WTC11 (cell line): ENCODE data around the gene UBXN6. TPM values are rescaled to one million over a fixed set of nuclear protein-coding genes. Genes with fewer than 3 reads are reported as not detected.

Experiments
- ATAC-seq: fragments of 200-7000 bp; cut with Tn5 transposase; 2 replicates; pipeline ENCODE4 v1.10.0; 2021; ENCODE audit warnings: mild to moderate bottlenecking, moderate library complexity
- CTCF ChIA-PET: fragments of 300-600 bp; sonication (Branson Sonifier 250); formaldehyde crosslinking; loops from one replicate; lab custom pipeline; 2021; ENCODE audit warnings: antibody characterized with exemption; lab: Charles Lee
- POLR2A ChIA-PET: fragments of 350-600 bp; sonication (Branson Sonifier 250); formaldehyde crosslinking; loops from one replicate; lab custom pipeline; 2021; ENCODE audit warnings: antibody characterized with exemption; lab: Charles Lee
- DNase-seq: peaks from one replicate; pipeline ENCODE4 v3.0.0; 2021; ENCODE audit warnings: low spot score
- H3K27ac Mint-ChIP-seq: 2 replicates; pipeline ENCODE4 v1.8.0; 2021; ENCODE audit warnings: mixed read lengths
- H3K27me3 Mint-ChIP-seq: 2 replicates; pipeline ENCODE4 v1.8.0; 2021; ENCODE audit warnings: low read depth, mild to moderate bottlenecking, moderate library complexity, mixed read lengths
- H3K36me3 Mint-ChIP-seq: 2 replicates; pipeline ENCODE4 v1.8.0; 2021; ENCODE audit warnings: mixed read lengths
- H3K4me1 Mint-ChIP-seq: 2 replicates; pipeline ENCODE4 v1.8.0; 2022; ENCODE audit warnings: mixed read lengths
- H3K4me3 Mint-ChIP-seq: 2 replicates; pipeline ENCODE4 v1.8.0; 2021; ENCODE audit warnings: mild to moderate bottlenecking, moderate library complexity, mixed read lengths
- H3K9me3 Mint-ChIP-seq: 2 replicates; pipeline ENCODE4 v1.8.0; 2021; ENCODE audit warnings: mixed read lengths
- ATF1 ChIP-seq: sonication (generic); formaldehyde crosslinking; IDR thresholded peaks from 2 replicates; pipeline ENCODE4 v1.8.1; 2023; ENCODE audit warnings: mild to moderate bottlenecking, moderate library complexity, missing genetic modification reagents
- CDX4 ChIP-seq: fragments of 250-450 bp; sonication (Bioruptor Pico); IDR thresholded peaks from 2 replicates; pipeline ENCODE4 v1.9.0; 2021; ENCODE audit warnings: moderate library complexity, mild to moderate bottlenecking, inconsistent platforms, borderline replicate concordance
- CREB1 ChIP-seq: sonication (generic); formaldehyde crosslinking; IDR thresholded peaks from 2 replicates; pipeline ENCODE4 v1.8.0; 2023; ENCODE audit warnings: mild to moderate bottlenecking, missing genetic modification reagents
- E2F4 ChIP-seq: sonication (generic); formaldehyde crosslinking; IDR thresholded peaks from 2 replicates; pipeline ENCODE4 v1.8.1; 2022; ENCODE audit warnings: low read depth, mild to moderate bottlenecking, moderate library complexity, missing genetic modification reagents, borderline replicate concordance
- FOXP4 ChIP-seq: sonication (generic); formaldehyde crosslinking; IDR thresholded peaks from 2 replicates; pipeline ENCODE4 v1.8.0; 2022; ENCODE audit warnings: mild to moderate bottlenecking, missing genetic modification reagents
- GABPB1 ChIP-seq: sonication (generic); formaldehyde crosslinking; IDR thresholded peaks from 2 replicates; pipeline ENCODE4 v1.8.1; 2023; ENCODE audit warnings: mild to moderate bottlenecking, missing genetic modification reagents
- GRHL2 ChIP-seq: fragments of 250-450 bp; sonication (Bioruptor Pico); IDR thresholded peaks from 2 replicates; pipeline ENCODE4 v1.8.0; 2022; ENCODE audit warnings: mild to moderate bottlenecking, moderate library complexity; ENCODE audit not compliant: insufficient replicate concordance, severe bottlenecking
- TEAD4 ChIP-seq: sonication (generic); formaldehyde crosslinking; IDR thresholded peaks from 2 replicates; pipeline ENCODE4 v1.8.0; 2022; ENCODE audit warnings: mild to moderate bottlenecking, missing genetic modification reagents
- ZBTB21 ChIP-seq: sonication (generic); formaldehyde crosslinking; IDR thresholded peaks from 2 replicates; pipeline ENCODE4 v1.8.1; 2023; ENCODE audit warnings: mild to moderate bottlenecking, missing genetic modification reagents, borderline replicate concordance
- ZNF138 ChIP-seq: sonication (generic); formaldehyde crosslinking; conservative IDR thresholded peaks from 2 replicates; pipeline ENCODE4 v1.8.1; 2022; ENCODE audit warnings: mild to moderate bottlenecking, moderate library complexity, missing genetic modification reagents
- ZNF263 ChIP-seq: sonication (generic); formaldehyde crosslinking; IDR thresholded peaks from 2 replicates; pipeline ENCODE4 v1.8.1; 2022; ENCODE audit warnings: low read depth, mild to moderate bottlenecking, moderate library complexity, missing genetic modification reagents
- ZNF396 ChIP-seq: fragments of 250-450 bp; sonication (Bioruptor Pico); IDR thresholded peaks from 2 replicates; pipeline ENCODE4 v1.8.0; 2021; ENCODE audit warnings: mild to moderate bottlenecking, moderate library complexity, borderline replicate concordance
- ZNF425 ChIP-seq: fragments of 250-450 bp; sonication (Bioruptor Pico); conservative IDR thresholded peaks from 2 replicates; pipeline ENCODE4 v1.9.0; 2021; ENCODE audit warnings: mild to moderate bottlenecking
- total RNA-seq: library from RNA; stranded (reverse); gene quantifications from 3 replicates; pipeline ENCODE4 v1.2.3, GENCODE V29; 2021
- TF ChIP-seq, protein P1 (sequence below): sonication (generic); formaldehyde crosslinking; IDR thresholded peaks from 2 replicates; pipeline ENCODE4 v1.8.0; 2022; ENCODE audit warnings: mild to moderate bottlenecking, missing genetic modification reagents
- TF ChIP-seq, protein P2 (sequence below): sonication (generic); formaldehyde crosslinking; IDR thresholded peaks from 2 replicates; pipeline ENCODE4 v1.8.1; 2022; ENCODE audit warnings: missing genetic modification reagents, borderline replicate concordance
- TF ChIP-seq, protein P3 (sequence below): sonication (generic); formaldehyde crosslinking; conservative IDR thresholded peaks from 2 replicates; pipeline ENCODE4 v1.8.1; 2022; ENCODE audit warnings: mild to moderate bottlenecking, missing genetic modification reagents

UBXN6 gene
- total RNA-seq, 1 experiment from 2014 or later: 34.8 TPM

DNA sequence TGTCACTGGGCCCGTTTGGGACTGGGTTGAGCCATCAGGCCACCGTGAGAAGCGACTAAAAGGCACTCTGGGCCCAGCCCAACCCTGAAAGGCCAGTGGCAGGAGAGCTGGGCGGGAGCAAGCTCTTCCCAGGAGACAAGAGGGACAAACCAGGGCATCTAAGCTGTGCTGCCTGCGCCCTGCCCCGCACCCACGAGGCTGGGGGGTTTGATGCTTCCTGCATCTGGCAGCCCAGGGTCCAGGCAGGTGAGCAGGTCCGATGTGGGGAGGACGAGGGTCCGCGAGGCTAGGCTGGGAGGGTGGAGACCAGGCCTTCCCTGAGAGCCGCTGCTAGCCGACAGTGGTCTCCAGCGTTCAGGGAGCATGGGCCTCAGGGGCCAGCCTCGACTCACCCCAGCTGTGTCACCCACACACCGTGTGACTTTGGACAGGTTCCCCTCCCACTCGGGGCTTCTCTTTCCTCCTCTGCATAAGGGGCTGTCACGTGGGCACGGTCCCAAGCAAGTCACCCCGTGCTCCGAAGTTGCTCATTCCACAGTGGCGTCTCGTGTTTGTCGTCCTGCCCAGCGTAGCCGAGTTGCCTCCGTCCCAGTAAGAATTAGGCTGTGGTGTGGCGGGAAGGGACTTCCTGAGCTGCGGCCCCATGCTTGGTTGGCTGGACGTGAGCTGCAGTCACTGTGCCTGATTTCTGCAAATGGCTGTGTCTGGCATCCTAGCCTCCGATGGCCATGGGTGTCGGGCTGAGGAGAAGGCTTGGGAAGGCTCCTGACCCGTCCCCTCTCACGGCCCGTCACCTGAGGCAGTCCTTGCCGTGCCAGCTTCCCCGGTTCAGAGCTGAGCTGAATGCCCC lies 44.9 kb upstream of the UBXN6 start:
- TF ChIP-seq, protein P1, sequence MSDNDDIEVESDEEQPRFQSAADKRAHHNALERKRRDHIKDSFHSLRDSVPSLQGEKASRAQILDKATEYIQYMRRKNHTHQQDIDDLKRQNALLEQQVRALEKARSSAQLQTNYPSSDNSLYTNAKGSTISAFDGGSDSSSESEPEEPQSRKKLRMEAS (CRISPR knock-in tag): no peak
- TF ChIP-seq ZNF396 (CRISPR knock-in tag): no peak
- TF ChIP-seq, all 79 proteins: peak for 0
- ChIA-PET POLR2A (no interaction called here), CTCF (interaction anchor here (1.2 to 6.7 kb wide), 2 partner anchors 22 to 150 kb away, joined by 3 to 38 read pairs; no protein-coding TSS in a partner anchor)
- Mint-ChIP-seq H3K36me3 (peaks cover 18% of the 10 kb centered on the region), H3K9me3 (no peaks in the 10 kb centered on the region), H3K4me3 (no peak overlapping the region), H3K27ac (no peak overlapping the region), H3K4me1 (no peaks in the 10 kb centered on the region), H3K27me3 (peaks cover 10% of the 10 kb centered on the region)
- DNase-seq (no peak), ATAC-seq (no peak)

DNA sequence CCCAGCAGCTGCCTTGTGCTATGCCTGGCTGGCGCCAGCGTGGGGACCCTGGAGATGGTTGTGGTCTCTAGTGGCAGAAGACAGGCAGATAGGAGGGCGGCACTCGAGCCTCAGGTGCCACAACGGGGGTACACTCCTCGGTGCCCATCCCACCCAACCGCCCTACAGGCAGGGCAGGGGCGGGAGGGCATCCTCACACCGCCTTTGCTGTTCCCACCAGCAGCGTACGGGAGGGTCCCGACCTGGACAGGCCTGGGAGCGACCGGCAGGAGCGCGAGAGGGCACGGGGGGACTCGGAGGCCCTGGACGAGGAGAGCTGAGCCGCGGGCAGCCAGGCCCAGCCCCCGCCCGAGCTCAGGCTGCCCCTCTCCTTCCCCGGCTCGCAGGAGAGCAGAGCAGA lies 44.1 kb upstream of the UBXN6 start:
- DNase-seq (no peak), ATAC-seq (no peak)
- TF ChIP-seq, protein P2, sequence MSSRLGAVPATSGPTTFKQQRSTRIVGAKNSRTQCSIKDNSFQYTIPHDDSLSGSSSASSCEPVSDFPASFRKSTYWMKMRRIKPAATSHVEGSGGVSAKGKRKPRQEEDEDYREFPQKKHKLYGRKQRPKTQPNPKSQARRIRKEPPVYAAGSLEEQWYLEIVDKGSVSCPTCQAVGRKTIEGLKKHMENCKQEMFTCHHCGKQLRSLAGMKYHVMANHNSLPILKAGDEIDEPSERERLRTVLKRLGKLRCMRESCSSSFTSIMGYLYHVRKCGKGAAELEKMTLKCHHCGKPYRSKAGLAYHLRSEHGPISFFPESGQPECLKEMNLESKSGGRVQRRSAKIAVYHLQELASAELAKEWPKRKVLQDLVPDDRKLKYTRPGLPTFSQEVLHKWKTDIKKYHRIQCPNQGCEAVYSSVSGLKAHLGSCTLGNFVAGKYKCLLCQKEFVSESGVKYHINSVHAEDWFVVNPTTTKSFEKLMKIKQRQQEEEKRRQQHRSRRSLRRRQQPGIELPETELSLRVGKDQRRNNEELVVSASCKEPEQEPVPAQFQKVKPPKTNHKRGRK (CRISPR knock-in tag): no peak
- no peak for TF ChIP-seq CDX4 (CRISPR knock-in tag)
- Mint-ChIP-seq H3K4me3 (no peak overlapping the region), H3K36me3 (peaks cover 18% of the 10 kb centered on the region), H3K4me1 (no peaks in the 10 kb centered on the region), H3K27ac (no peak overlapping the region), H3K27me3 (peaks cover 2% of the 10 kb centered on the region; the same call in 1 of the 2 replicates), H3K9me3 (no peaks in the 10 kb centered on the region)
- CTCF ChIA-PET: interaction anchor here (1.2 to 6.7 kb wide), 2 partner anchors 23 to 149 kb away, joined by 3 to 38 read pairs; no protein-coding TSS in a partner anchor
- POLR2A ChIA-PET: no interaction called here

DNA sequence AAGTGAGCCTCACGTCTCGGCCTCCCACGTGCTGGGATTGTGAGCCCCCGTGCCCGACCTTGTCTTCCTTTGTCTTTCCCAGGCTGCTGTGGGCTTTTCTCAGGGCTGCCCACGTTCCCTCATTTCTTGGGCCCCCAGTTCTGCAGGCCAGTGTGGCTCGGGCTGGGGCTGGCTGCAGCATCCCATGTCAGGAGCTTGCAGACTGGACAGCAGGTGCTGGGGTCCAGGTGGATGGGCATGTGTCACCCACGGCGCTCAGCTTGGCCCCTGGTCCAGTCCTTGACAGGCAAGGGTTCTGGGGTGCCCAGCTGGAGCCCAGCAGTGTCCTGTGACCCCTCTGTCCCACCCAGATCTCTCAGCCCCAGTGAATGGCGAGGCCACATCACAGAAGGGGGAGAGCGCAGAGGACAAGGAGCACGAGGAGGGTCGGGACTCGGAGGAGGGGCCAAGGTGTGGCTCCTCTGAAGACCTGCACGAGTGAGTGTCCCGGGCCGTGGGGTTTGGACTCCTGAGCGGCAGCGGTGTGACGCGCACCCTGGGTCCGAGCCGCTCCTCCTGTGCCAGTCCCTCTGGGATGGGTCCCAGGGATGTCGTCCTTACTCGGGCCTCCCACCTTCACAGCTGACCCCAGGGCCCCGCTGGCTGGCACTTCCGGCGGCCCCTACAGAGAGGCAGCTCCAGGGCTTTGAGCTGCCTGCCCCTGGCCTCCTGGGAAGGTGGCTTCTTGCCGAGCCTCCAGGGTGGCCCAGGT lies 43.4 kb upstream of the UBXN6 start:
- Mint-ChIP-seq H3K27me3 (no peaks in the 10 kb centered on the region), H3K4me3 (no peak overlapping the region), H3K9me3 (no peaks in the 10 kb centered on the region), H3K4me1 (no peaks in the 10 kb centered on the region), H3K36me3 (peaks cover 15% of the 10 kb centered on the region; the same call in 1 of the 2 replicates), H3K27ac (no peak overlapping the region)
- ATAC-seq (no peak), DNase-seq (no peak)
- POLR2A ChIA-PET: no interaction called here
- CTCF ChIA-PET: interaction anchor here (0.7 to 6.7 kb wide), 4 partner anchors 23 to 148 kb away, joined by 3 to 38 read pairs (median 3); no protein-coding TSS in a partner anchor
- TF ChIP-seq GABPB1 (no peak), FOXP4 (CRISPR knock-in tag) (no peak), ZBTB21 (CRISPR knock-in tag) (no peak), GRHL2 (CRISPR knock-in tag) (no peak), ATF1 (CRISPR knock-in tag) (no peak), E2F4 (no peak), ZNF263 (CRISPR knock-in tag) (no peak), CREB1 (no peak), ZNF425 (CRISPR knock-in tag) (no peak), ZNF138 (CRISPR knock-in tag) (no peak), TEAD4 (CRISPR knock-in tag) (no peak)
- TF ChIP-seq, protein P3, sequence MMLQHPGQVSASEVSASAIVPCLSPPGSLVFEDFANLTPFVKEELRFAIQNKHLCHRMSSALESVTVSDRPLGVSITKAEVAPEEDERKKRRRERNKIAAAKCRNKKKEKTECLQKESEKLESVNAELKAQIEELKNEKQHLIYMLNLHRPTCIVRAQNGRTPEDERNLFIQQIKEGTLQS (CRISPR knock-in tag): no peak
